ENCODE data around the gene CRACR2A.

The CRACR2A gene

DNA sequence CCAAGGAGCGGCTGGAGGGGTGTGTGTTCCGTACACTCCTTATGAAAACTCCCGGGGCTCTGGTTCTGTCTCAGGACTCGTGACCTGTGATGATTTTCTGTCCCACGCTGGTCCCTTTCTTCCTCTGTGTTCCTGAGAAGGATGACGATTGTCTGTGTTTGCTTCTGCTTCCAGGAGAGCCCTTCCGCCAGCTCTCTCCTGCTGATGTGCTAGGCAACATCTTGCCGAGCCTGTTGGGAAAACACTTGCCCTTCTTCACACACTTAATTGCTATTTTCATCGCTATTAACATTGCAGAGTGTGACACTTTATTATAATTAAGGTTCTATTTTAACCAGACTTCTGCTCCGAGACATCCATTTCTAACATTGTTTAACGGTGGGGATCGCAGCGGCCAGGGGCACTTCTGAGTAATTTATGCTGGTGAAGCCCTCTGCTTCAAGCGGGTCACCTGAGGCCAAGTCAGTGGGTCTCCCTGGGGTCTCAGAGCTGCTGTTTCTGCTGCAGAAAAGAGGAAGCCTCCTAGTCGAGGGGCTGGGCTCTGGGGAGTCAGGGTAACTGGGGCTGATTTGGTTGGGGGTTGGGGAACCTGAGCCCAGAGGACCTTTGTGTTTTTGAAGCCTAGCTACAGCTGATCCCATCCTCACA is 173.3 kb downstream of the CRACR2A start:
- TF ChIP-seq CTCF (IDR thresholded peaks at IDR 0.05; ENCODE audit: low read depth, low read length): no peak
- DNase-seq (ENCODE audit: extremely low read depth, low read depth): no peak

- no peak for TF ChIP-seq CTCF (IDR thresholded peaks at IDR 0.05; ENCODE audit: low read depth, low read length)
- no peak for DNase-seq (ENCODE audit: extremely low read depth, low read depth)
Measured at GRCh38 chr12:3578557-3578956, 174.4 kb downstream of the CRACR2A start.

DNA sequence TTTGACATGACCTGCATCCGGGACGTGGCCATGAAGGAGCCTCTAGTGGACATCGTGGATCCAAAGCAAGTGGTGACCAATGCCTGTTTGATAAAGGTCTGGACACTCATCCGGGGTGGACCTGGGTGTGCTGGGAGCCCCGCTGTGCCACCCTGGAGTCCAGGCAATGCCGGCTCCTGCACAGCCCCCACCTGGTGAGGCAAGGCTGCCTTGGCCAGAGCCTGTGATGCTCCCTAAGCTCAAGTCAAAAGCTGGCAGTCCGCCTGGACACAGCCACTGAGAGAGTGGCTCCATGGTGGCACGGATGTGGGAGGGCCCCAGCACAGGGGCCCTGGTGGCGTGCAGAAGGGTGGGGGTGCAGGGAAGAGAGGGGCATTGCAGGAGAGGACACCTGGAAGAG is 176.0 kb downstream of the CRACR2A start:
- DNase-seq (ENCODE audit: extremely low read depth, low read depth): no peak
- TF ChIP-seq CTCF (IDR thresholded peaks at IDR 0.05; ENCODE audit: low read depth, low read length): no peak

DNA sequence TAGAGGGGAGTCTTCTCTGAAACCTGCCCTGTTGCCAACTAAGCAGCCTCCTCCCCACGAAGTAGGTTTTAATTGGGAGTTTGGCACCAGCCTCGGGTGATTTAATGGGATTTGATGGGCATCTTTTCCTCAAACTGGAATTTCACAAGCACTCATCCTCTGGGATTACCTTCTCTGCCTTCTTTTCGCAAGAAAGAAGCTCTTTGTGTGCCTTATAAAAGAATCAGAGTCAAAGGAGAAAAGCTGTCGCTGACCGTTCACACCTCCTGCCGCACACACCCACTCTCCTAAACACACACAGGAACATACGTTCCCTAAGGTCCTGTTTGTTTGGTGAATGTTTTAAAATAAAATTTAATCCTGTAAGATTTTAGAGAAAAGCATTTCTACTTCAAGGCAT is 177.9 kb downstream of the CRACR2A start:
- TF ChIP-seq CTCF (IDR thresholded peaks at IDR 0.05; ENCODE audit: low read depth, low read length): no peak
- DNase-seq (ENCODE audit: extremely low read depth, low read depth): no peak

- no peak for DNase-seq (ENCODE audit: extremely low read depth, low read depth)
- no peak for TF ChIP-seq CTCF (IDR thresholded peaks at IDR 0.05; ENCODE audit: low read depth, low read length)
Measured at GRCh38 chr12:3572560-3572959, 180.3 kb downstream of the CRACR2A start.

- TF ChIP-seq CTCF (IDR thresholded peaks at IDR 0.05; ENCODE audit: low read depth, low read length): no peak
- no peak for DNase-seq (ENCODE audit: extremely low read depth, low read depth)
Measured at GRCh38 chr12:3571724-3572123, 181.2 kb downstream of the CRACR2A start.

DNA sequence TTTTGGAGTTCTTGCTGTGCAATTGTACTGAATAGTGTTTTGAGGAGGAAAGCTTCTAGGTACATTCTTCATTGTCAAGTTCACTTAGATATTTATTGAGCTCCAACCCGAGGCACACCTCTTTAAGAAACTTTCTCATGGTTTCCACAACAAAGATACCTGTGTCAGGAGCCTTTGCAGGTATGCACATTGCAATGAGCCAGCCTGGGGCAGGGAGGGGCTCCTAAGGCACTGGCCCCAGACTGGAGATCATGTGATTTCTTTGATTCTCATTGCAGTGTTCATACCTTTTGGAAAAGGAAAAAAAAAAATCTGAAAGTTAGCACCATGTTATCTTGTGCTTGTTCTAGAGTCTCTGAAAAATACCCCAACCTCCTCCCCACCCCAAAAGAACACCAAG is 181.6 kb downstream of the CRACR2A start:
- no peak for TF ChIP-seq CTCF (IDR thresholded peaks at IDR 0.05; ENCODE audit: low read depth, low read length)
- no peak for DNase-seq (ENCODE audit: extremely low read depth, low read depth)
